ENCODE measurements around the gene GAS6. TPM values are rescaled to one million over a fixed set of nuclear protein-coding genes. Genes with fewer than 3 reads are reported as not detected.

GAS6 gene
- total and polyA plus RNA-seq, 9 of the 15 experiments (the other 6 are each of a cell fraction or from before 2014, with no cell fraction given): 0.14 to 9.7 (median 4.7) TPM; not detected in 1

GRCh38 chr13:113785051-113786010 lies 78.5 kb downstream of the GAS6 start:
- no peak overlapping the region for H3K9ac ChIP-seq (ENCODE audit: insufficient read depth in 1 of 2, low read depth in 2 of 2, low read length in 2 of 2)
- no peak overlapping the region for H3K27ac ChIP-seq (ENCODE audit: extremely low read depth, low read depth, low read length)
- ChIA-PET CTCF (ENCODE audit: low intra/inter-chr PET ratio) (no interaction called here), POLR2A (interaction anchor here (0.6 kb wide), 1 partner anchor 396 kb away, joined by 3 read pairs; no protein-coding TSS in a partner anchor)
- ATAC-seq: no peak
- no peaks in the 10 kb centered on the region for H3K79me2 ChIP-seq (ENCODE audit: control insufficient read depth, insufficient read depth, low read length)
- no peak overlapping the region for H3K4me3 ChIP-seq
- H3K9me1 ChIP-seq (ENCODE audit: control insufficient read depth, insufficient read depth, low read length): no peaks in the 10 kb centered on the region
- BruUV-seq (replicated peaks): no TSS peak
- TF ChIP-seq ZNF518B (CRISPR knock-in tag; IDR thresholded peaks at IDR 0.05) (no peak), ZNF316 (IDR thresholded peaks at IDR 0.05) (peak; percentile 30; the same call in 1 of the 2 replicates)
- H3K4me1 ChIP-seq (replicated peaks in 1 of 2; ENCODE audit: control insufficient read depth in 2 of 2, insufficient read depth in 2 of 2, low read length in 2 of 2): peaks cover 0 to 6% of the 10 kb centered on the region in 2 experiments; a peak in 1 of 5 replicates
- FAIRE-seq: no peak
- H3K27me3 ChIP-seq (ENCODE audit: control insufficient read depth in 2 of 2, insufficient read depth in 2 of 2, low read length in 2 of 2): peaks cover 9 to 56% of the 10 kb centered on the region in 2 experiments; a peak in 4 of 5 replicates
- H3K36me3 ChIP-seq (ENCODE audit: control insufficient read depth, insufficient read depth, low read length): no peaks in the 10 kb centered on the region
- no peak overlapping the region for H3K4me2 ChIP-seq (ENCODE audit: insufficient read depth, low read length)
- intact Hi-C loops (cut with micrococcal nuclease): no loop called here
- H4K20me1 ChIP-seq (replicated peaks; ENCODE audit: control insufficient read depth, insufficient read depth, low read length): no peaks in the 10 kb centered on the region
- in situ Hi-C loops (cut with MboI): no loop called here
- 3% methylated on average over 18 of the region's 19 CpGs for WGBS (ENCODE audit: insufficient coverage, low coverage, missing lambda C conversion rate)
- no peaks in the 10 kb centered on the region for H3K9me3 ChIP-seq (replicated peaks; ENCODE audit: control insufficient read depth, insufficient read depth, low read depth, low read length)
- no peak overlapping the region for H2AFZ ChIP-seq (ENCODE audit: low read depth, low read length)
- no peak for DNase-seq (ENCODE audit: extremely low read depth in 1 of 4, low spot score in 3 of 4)

All from K562 (cell line).